ENCODE results near the gene KCTD7.
"Not testable (repeated sequence)": the region's sequence is repeated elsewhere in the genome, so short reads cannot be mapped to it uniquely, and the experiment has no call there.

The KCTD7 gene

DNA sequence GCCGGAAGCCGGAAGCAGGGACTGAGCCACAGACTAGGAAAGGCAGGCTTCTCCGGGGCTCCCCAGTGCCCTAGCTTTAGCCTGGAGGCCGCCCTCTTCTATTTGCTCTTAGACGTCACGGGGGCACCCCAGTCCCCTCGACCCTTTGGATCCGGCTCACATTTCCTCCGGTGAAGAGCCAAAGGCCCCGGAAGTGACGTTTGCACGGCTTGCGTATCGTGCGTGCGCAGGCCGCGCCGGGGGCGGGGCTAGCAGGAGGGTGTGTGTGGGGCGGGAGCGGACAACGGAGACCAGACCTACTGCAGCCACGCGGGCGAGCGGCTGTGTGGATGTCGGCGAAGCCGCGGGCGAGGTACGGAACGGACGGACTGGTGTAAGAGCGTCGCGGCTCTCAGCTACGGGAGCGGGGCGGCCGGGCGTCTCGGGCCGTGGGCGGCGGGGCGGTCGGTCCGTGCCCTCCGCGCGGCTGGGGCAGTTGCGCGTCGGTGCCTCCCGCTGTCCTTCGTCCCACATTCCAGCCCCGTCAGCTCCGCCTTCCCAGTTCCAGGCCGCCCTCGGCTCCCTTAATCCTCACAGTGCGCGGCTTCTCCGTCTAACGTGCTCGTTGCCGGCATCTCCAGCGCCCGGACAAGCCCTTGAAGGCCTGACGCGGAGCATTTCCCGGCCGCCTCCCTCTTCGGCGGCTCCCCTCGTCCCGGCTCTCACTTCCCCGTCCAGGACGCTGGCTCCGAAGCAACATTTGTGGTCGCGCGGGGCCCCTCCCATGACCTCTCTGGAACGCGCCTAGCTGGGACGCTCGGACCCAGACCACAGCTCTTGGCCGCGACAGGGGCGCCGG is 25.8 kb downstream of the KCTD7 start:
- Mint-ChIP-seq H3K27me3 (ENCODE audit: low read depth) (no peaks in the 10 kb centered on the region), H3K27ac (peak overlapping the region; percentile 95), H3K4me3 (peak overlapping the region; percentile 95), H3K4me1 (ENCODE audit: low read depth) (peaks cover 12% of the 10 kb centered on the region), H3K36me3 (ENCODE audit: low read depth) (peaks cover 3% of the 10 kb centered on the region), H3K9me3 (no peaks in the 10 kb centered on the region)
- DNase-seq (ENCODE audit: low spot score), result peak; percentile 98

DNA sequence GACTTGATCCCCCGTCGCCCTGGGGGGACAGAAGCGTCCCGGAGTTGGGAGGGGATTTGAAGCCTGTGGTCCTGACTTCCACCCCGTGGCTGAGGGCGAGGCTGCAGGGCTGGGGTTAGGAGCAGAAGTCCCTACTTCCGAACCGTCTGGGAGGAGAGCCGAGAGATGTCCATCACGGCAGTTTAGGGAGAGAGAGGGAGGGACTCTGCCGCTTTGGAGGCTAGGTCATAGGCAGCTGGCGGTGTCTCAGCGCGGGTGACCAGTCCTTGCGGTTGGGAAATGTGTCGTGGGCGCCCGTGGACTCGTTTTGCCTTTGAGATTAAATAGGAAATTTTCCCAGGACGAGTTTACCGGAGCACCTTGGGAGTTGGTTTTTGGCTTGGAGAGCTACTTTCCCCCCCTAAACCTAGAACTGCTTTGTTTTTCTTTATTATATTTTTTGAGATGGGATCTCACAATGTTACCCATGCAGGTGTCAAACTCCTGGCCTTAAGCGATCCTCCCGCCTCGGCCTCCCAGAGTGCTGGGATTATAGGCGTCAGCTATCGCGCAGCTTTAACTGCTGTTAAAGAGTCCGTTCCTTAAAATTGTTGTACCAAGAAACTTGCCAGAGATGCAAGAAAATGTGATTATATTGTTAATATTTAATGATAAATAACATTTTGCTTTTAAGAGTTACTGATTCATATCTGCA is 26.6 kb downstream of the KCTD7 start:
- not testable (repeated sequence) for H3K27me3 Mint-ChIP-seq (ENCODE audit: low read depth); H3K9me3 Mint-ChIP-seq; DNase-seq (ENCODE audit: low spot score); H3K36me3 Mint-ChIP-seq (ENCODE audit: low read depth)
- peak overlapping the region; percentile 95 for H3K4me3 Mint-ChIP-seq
- peaks cover 12% of the 10 kb centered on the region for H3K4me1 Mint-ChIP-seq (ENCODE audit: low read depth)
- peak overlapping the region; percentile 93 for H3K27ac Mint-ChIP-seq

DNA sequence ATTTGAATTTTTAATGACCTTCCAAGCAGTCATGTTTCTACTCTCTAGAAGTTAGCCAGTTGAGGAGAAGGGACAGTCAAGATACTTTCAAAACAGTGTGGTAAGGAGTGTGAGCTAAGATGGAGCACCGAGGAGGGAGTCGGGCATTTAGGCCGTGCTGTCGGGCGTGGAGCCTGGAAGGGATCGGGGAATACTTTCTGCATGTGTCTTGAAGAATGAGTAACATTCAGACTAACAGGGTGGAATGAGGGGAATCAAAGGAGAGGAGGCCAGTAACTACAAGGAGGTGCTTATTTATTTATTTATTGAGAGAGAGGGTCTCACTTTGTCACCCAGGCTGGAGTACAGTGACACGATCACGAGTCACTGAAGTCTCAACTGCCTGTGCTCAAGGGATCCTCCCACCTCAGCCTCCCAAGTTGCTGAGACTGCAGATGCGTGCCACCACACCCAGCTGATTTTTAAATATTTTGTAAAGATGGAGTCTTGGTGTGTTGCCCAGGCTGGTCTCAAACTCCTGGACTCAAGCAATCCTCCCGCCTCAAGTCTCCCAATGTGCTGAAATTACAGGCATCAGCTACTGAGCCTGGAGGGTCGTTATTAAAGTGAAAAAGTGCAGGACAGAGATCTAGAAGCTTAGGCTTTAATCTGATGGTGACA is 27.3 kb downstream of the KCTD7 start:
- Mint-ChIP-seq H3K4me1 (ENCODE audit: low read depth) (peaks cover 12% of the 10 kb centered on the region), H3K27ac (peak overlapping the region; percentile 55), H3K4me3 (peak overlapping the region; percentile 95)
- not testable (repeated sequence) for H3K9me3 Mint-ChIP-seq; H3K36me3 Mint-ChIP-seq (ENCODE audit: low read depth); H3K27me3 Mint-ChIP-seq (ENCODE audit: low read depth); DNase-seq (ENCODE audit: low spot score)

DNA sequence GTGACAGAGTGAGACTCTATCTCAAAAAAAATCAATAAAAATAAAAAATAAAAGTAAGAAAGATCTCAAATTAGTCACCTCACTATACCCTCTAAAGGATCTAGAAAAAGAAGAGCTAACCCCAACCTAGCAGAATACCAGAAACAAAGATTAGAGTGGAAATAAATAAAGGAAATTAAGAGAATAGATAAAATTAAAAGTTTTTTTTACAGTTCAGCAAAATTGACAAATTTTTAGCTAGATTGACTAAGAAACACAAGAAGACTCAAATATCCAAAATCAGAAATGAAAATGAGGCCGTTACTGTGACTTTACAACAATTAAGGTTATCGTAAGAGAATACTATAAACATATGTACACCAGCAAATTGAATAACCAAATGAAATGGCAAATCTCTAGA is 29.1 kb downstream of the KCTD7 start:
- no peak overlapping the region for H3K4me3 Mint-ChIP-seq
- no peaks in the 10 kb centered on the region for H3K9me3 Mint-ChIP-seq
- no peak for DNase-seq (ENCODE audit: low spot score)
- peaks cover 10% of the 10 kb centered on the region for H3K36me3 Mint-ChIP-seq (ENCODE audit: low read depth)
- H3K4me1 Mint-ChIP-seq (ENCODE audit: low read depth), result peaks cover 12% of the 10 kb centered on the region
- H3K27me3 Mint-ChIP-seq (ENCODE audit: low read depth), result no peaks in the 10 kb centered on the region
- H3K27ac Mint-ChIP-seq, result no peak overlapping the region

DNA sequence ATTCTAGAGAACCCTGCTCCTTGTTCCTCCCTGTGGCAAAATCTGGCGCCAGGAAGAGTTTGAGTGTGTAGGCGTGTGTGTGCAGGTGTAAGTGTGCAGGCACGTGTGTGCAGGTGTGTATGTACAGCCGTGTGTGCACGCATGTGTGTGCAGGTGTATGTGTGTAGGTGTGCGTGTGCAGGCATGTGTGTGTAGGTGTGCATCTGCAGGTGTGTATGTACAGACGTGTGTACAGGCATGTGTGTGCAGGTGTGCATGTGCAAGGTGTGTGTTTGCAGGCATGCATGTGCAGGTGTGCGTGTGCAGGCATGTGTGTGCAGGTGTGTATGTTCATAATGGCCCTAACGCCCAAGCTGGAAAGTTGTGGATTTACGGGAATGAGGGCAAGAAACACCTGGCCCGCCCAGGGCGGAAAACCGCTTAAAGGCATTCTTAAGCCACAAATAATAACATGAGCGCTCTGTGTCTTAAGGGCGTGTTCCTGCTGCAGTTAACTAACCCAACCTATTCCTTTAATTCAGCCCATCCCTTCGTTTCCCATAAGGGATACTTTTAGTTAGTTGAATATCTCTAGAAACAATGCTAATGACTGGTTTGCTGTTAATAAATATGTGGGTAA is 34.1 kb downstream of the KCTD7 start:
- H3K4me3 Mint-ChIP-seq, result no peak overlapping the region
- H3K36me3 Mint-ChIP-seq (ENCODE audit: low read depth), result peaks cover 7% of the 10 kb centered on the region
- no peak for DNase-seq (ENCODE audit: low spot score)
- no peaks in the 10 kb centered on the region for H3K27me3 Mint-ChIP-seq (ENCODE audit: low read depth)
- H3K9me3 Mint-ChIP-seq, result no peaks in the 10 kb centered on the region
- H3K4me1 Mint-ChIP-seq (ENCODE audit: low read depth), result no peaks in the 10 kb centered on the region
- H3K27ac Mint-ChIP-seq, result no peak overlapping the region

DNA sequence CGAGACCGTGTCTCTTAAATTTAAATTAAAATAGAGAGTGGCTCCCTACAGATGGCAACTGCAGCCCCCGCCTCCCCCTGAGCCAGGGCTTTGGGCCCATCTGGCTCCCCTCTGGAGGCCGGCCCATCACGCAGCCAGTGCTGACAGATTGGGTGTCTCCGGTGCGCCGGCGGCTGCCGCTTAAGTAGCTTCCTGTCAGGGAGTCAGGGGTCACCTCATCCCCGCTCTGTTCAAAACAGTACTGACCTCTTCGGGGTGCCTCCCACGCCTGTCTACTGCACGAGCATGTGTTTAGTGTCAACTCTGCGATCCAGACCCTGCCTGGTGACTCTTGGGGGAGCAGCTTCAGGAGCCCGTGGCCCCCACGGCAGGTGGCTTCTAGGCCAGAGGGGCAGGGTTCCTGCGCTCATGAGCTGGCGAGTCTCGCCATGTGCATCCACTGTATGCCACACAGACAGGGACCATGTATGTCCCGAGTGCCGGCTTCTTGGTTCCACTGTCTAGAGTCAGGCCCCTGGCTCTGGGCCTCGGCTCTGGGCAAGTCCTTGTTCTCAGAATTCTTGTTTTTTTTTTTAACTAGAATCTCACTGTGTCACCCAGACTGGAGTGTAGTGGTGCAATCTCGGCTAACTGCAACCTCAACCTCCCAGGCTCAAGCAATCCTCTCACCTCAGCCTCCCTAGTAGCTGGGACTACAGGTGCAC is 36.1 kb downstream of the KCTD7 start:
- Mint-ChIP-seq H3K27me3 (ENCODE audit: low read depth) (no peaks in the 10 kb centered on the region), H3K4me3 (no peak overlapping the region), H3K9me3 (no peaks in the 10 kb centered on the region), H3K4me1 (ENCODE audit: low read depth) (no peaks in the 10 kb centered on the region), H3K27ac (no peak overlapping the region), H3K36me3 (ENCODE audit: low read depth) (peaks cover 7% of the 10 kb centered on the region)
- DNase-seq (ENCODE audit: low spot score), result no peak

DNA sequence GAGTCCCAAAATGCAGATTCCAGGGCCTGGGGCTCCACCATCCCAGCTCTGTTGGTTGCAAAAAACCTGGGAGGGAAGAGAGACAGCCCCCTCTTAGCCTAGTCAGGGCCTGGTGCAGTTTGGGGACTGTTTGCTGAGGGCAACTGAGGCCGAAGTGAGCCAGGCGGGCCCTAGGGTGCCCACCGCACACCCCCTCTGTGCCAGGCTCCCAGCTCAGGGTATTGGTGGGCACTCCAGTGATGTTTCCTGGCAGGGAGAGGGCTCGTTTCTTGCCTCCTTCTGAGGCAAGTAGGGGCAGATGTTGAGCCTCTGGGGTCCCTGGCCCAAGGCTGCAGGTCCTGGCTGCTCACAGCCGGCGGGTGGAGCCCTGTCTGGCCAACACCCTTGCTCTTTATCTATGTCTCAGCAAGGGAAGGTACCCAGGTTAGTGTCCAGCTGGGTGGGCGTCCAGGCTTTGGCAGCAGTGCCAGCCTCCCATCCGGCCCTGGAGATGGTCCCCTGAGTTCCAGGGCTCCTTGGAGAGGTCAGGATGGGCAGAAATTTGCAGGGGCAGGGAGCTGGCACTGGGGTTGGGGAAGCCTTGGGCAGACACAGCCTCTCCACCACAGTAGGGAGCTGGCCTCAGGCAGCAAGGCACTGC is 37.8 kb downstream of the KCTD7 start:
- Mint-ChIP-seq H3K4me3 (no peak overlapping the region), H3K4me1 (ENCODE audit: low read depth) (no peaks in the 10 kb centered on the region), H3K27me3 (ENCODE audit: low read depth) (no peaks in the 10 kb centered on the region), H3K36me3 (ENCODE audit: low read depth) (peaks cover 5% of the 10 kb centered on the region), H3K27ac (no peak overlapping the region), H3K9me3 (no peaks in the 10 kb centered on the region)
- DNase-seq (ENCODE audit: low spot score), result no peak

DNA sequence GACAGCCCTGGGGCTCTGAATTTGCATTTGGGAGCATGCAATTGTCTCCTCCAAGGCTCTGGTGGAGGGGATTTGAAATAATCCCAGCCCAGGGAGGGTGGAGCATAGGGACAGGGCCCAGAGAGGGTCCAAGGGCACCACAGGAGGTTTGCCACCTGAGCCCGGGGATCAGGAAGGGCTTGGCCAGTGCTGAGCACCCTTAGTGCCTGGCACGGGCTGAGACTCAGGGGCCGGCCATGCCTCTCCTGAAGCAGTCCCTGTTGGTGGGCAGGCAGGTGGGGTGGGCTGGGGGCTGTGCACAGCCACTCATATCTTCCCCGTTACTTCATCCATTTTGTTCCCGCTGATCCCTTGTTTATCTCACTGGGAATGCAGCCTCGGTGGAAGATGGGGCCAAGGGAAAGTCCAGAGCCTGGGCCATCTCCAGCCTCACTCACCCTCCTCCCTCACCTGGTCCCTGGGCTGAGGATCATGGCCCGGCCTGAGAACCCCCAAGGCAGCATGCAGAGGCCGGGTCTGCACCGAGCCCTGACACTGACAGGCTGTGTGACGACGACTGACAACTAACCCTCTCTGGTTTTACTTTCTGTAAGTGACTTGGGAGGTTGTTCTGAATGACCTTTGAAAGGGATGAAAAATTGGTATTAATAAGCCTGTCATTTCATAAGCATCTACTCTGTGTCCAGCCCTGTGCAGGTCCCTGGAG is 38.5 kb downstream of the KCTD7 start:
- no peaks in the 10 kb centered on the region for H3K9me3 Mint-ChIP-seq
- peaks cover 5% of the 10 kb centered on the region for H3K36me3 Mint-ChIP-seq (ENCODE audit: low read depth)
- H3K4me1 Mint-ChIP-seq (ENCODE audit: low read depth), result no peaks in the 10 kb centered on the region
- H3K4me3 Mint-ChIP-seq, result no peak overlapping the region
- no peak for DNase-seq (ENCODE audit: low spot score)
- H3K27me3 Mint-ChIP-seq (ENCODE audit: low read depth), result no peaks in the 10 kb centered on the region
- H3K27ac Mint-ChIP-seq, result no peak overlapping the region

DNA sequence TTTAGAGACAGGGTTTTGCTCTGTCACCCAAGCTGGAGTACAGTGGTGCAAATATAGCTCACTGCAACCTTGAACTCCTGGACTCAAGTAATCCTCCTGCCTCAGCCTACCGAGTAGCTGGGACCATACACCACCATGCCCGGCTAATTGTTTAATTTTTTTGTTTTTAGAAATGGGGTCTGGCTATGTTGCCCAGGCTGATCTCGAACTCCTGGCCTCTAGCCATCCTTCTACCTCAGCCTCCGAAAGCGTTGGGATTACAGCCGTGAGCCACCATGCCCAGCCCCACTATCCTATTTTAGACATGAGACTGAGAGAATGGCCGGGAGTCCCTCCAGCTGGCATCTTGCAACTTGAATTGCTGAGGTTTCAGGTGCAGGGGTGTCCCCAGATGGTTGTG is 39.4 kb downstream of the KCTD7 start:
- Mint-ChIP-seq H3K27ac (no peak overlapping the region), H3K4me1 (ENCODE audit: low read depth) (no peaks in the 10 kb centered on the region), H3K9me3 (no peaks in the 10 kb centered on the region), H3K36me3 (ENCODE audit: low read depth) (no peaks in the 10 kb centered on the region), H3K27me3 (ENCODE audit: low read depth) (no peaks in the 10 kb centered on the region), H3K4me3 (no peak overlapping the region)
- no peak for DNase-seq (ENCODE audit: low spot score)

DNA sequence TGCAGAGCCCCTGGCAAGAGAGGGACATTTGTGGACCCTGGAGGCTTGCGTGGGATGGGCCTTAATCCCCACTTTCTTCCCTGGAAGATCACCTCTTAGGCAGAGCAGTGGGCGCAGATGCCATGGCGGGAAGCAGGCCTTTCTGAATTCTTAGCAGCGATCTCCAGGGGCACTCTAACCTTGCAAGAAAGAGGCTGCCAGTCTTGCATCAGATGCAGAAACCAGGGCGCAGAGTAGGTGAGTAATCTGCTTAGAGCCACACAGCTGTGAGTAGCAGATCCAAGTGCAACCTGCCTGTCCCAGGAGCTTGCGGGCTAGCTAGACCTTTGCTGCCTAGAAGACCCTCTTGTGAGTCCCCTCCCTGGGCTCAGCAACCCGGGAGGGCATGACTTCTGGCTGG is 40.0 kb downstream of the KCTD7 start:
- Mint-ChIP-seq H3K9me3 (no peaks in the 10 kb centered on the region), H3K4me1 (ENCODE audit: low read depth) (no peaks in the 10 kb centered on the region), H3K4me3 (no peak overlapping the region), H3K27ac (no peak overlapping the region), H3K36me3 (ENCODE audit: low read depth) (no peaks in the 10 kb centered on the region), H3K27me3 (ENCODE audit: low read depth) (no peaks in the 10 kb centered on the region)
- no peak for DNase-seq (ENCODE audit: low spot score)

DNA sequence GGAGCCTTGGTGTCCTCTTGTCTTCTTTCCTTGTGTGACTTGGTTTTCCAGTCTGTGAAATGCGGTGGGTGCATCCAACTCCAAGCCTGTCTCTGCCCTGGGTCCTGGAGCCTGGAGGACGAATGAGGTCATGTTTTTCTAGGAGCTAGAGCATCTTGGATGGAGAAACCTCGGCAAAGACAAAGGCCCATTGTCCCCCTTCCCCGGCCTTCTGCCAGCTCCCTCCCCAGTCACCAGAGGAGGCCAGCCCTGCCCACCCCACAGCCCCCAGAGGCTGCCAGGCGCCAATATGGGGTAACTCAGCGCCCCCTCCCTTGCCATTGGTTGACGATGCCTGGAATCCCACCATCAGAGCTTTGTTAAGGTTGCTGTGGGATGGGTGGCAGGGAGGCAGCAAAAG is 40.4 kb downstream of the KCTD7 start:
- H3K36me3 Mint-ChIP-seq (ENCODE audit: low read depth), result no peaks in the 10 kb centered on the region

DNA sequence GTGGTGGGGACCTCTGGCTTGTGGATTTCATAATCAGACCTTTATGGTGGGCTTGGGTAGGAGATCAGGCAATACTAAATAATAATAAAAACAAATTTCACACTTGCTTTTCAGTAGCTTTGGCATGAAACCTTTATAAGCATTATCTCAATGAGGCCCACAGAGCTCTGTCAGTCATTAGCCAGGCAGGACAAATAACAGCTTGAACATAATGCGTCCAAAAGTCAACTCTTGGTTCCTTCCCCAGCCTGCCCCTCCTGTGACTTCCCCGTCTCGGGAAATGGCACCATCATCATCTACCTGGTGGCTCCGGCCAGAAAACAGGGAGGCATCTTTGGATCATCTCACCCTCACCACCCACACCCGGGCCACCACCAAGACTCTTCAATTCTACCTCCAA is 40.8 kb downstream of the KCTD7 start:
- Mint-ChIP-seq H3K27ac (no peak overlapping the region), H3K4me1 (ENCODE audit: low read depth) (no peaks in the 10 kb centered on the region), H3K36me3 (ENCODE audit: low read depth) (no peaks in the 10 kb centered on the region), H3K4me3 (no peak overlapping the region), H3K9me3 (no peaks in the 10 kb centered on the region), H3K27me3 (ENCODE audit: low read depth) (no peaks in the 10 kb centered on the region)
- DNase-seq (ENCODE audit: low spot score), result no peak

More for the DNA sequence above, 40.4 kb downstream of the KCTD7 start:
- no peak for DNase-seq (ENCODE audit: low spot score)
- Mint-ChIP-seq H3K27me3 (ENCODE audit: low read depth) (no peaks in the 10 kb centered on the region), H3K4me1 (ENCODE audit: low read depth) (no peaks in the 10 kb centered on the region), H3K27ac (no peak overlapping the region), H3K9me3 (no peaks in the 10 kb centered on the region), H3K4me3 (no peak overlapping the region)

DNA sequence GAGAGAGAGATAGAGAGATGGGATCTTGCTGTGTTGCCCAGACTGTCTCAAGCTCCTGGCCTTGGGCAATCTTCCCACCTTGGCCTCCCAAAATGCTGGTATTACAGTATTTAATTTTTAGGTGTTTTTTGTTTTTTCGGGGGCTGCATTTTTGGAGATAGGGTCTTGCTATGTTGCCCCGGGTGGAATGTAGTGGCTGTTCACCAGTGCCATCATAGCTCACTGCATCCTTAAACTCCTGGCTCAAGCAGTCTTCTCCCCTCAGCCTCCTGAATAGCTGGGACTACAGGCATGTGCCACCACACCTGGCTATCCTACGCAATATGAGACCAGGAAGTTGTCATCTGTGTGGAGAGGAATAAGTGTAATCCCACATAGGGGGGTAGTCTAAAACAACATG is 42.4 kb downstream of the KCTD7 start:
- Mint-ChIP-seq H3K9me3 (no peaks in the 10 kb centered on the region), H3K27ac (no peak overlapping the region), H3K4me3 (no peak overlapping the region), H3K36me3 (ENCODE audit: low read depth) (no peaks in the 10 kb centered on the region), H3K4me1 (ENCODE audit: low read depth) (no peaks in the 10 kb centered on the region), H3K27me3 (ENCODE audit: low read depth) (no peaks in the 10 kb centered on the region)
- no peak for DNase-seq (ENCODE audit: low spot score)

Measured in T-helper 2 cell treated with Interferon-gamma antibody and Interleukin-4, amounts not matched to agents 5 μg/mL and 100 μg/mL, for 36 hours (primary cell).